ENCODE data around the gene MTRFR.

DNA sequence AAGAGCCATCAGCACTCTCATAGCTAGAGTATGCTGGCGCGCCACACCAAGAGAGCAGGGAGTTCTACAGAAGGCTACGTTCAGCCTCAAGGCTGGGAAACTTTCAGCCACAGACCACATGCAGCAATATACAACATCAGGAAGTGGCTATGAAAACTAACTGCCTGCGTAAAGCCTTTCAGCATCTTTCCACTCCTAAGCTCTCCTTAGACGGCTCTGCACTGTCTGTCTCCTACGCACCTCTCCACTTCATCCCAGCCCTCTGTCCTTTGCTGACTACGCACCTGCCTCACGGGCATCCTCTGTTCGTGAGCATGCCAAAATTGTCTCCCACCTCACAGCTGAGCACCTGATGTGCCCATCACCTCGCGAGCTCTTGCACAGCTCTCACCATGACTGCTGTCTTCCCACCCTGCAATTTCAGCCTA lies 10.0 kb upstream of the MTRFR start:
- TF ChIP-seq, protein P1, sequence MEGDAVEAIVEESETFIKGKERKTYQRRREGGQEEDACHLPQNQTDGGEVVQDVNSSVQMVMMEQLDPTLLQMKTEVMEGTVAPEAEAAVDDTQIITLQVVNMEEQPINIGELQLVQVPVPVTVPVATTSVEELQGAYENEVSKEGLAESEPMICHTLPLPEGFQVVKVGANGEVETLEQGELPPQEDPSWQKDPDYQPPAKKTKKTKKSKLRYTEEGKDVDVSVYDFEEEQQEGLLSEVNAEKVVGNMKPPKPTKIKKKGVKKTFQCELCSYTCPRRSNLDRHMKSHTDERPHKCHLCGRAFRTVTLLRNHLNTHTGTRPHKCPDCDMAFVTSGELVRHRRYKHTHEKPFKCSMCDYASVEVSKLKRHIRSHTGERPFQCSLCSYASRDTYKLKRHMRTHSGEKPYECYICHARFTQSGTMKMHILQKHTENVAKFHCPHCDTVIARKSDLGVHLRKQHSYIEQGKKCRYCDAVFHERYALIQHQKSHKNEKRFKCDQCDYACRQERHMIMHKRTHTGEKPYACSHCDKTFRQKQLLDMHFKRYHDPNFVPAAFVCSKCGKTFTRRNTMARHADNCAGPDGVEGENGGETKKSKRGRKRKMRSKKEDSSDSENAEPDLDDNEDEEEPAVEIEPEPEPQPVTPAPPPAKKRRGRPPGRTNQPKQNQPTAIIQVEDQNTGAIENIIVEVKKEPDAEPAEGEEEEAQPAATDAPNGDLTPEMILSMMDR (conservative IDR thresholded peaks at IDR 0.05; ENCODE audit: low read length) = no peak
- TF ChIP-seq EZH2phosphoT487 (IDR thresholded peaks at IDR 0.05; ENCODE audit: borderline replicate concordance, low read depth, low read length) = no peak
